ENCODE measurements around the gene TNS1. TPM values are rescaled to one million over a fixed set of nuclear protein-coding genes. Genes with fewer than 3 reads are reported as not detected.

TNS1 gene
- total RNA-seq, 1 donor from 2014 or later = 25.1 TPM

GRCh38 chr2:218024871-218025270, 22.1 kb upstream of the TNS1 start:
- TF ChIP-seq CTCF (conservative IDR thresholded peaks at IDR 0.05; ENCODE audit: low read depth, low read length) = no peak
- H3K4me3 ChIP-seq (ENCODE audit: low read depth, low read length) = no peak overlapping the region
- DNase-seq (ENCODE audit: low read depth) = no peak

- H3K4me3 ChIP-seq (ENCODE audit: low read depth, low read length) = no peak overlapping the region
- TF ChIP-seq CTCF (conservative IDR thresholded peaks at IDR 0.05; ENCODE audit: low read depth, low read length) = no peak
- no peak for DNase-seq (ENCODE audit: low read depth)
Observed at GRCh38 chr2:218024336-218024735, 21.5 kb upstream of the TNS1 start.

GRCh38 chr2:218023636-218024035, 20.8 kb upstream of the TNS1 start:
- TF ChIP-seq CTCF (conservative IDR thresholded peaks at IDR 0.05; ENCODE audit: low read depth, low read length) = no peak
- no peak for DNase-seq (ENCODE audit: low read depth)
- no peak overlapping the region for H3K4me3 ChIP-seq (ENCODE audit: low read depth, low read length)

GRCh38 chr2:218022851-218023530, 20.2 kb upstream of the TNS1 start:
- no peak overlapping the region for H3K4me3 ChIP-seq (ENCODE audit: low read depth, low read length)
- DNase-seq (ENCODE audit: low read depth) = no peak
- TF ChIP-seq CTCF (conservative IDR thresholded peaks at IDR 0.05; ENCODE audit: low read depth, low read length) = no peak

- H3K4me3 ChIP-seq (ENCODE audit: low read depth, low read length) = no peak overlapping the region
- DNase-seq (ENCODE audit: low read depth) = no peak
- no peak for TF ChIP-seq CTCF (conservative IDR thresholded peaks at IDR 0.05; ENCODE audit: low read depth, low read length)
Observed at GRCh38 chr2:218022131-218022850, 19.5 kb upstream of the TNS1 start.

- no peak overlapping the region for H3K4me3 ChIP-seq (ENCODE audit: low read depth, low read length)
- TF ChIP-seq CTCF (conservative IDR thresholded peaks at IDR 0.05; ENCODE audit: low read depth, low read length) = no peak
- no peak for DNase-seq (ENCODE audit: low read depth)
Observed at GRCh38 chr2:218021536-218022071, 18.8 kb upstream of the TNS1 start.

All from epithelial cell of proximal tubule (primary cell).